H1 (cell line): ENCODE results near the gene NCOA5. TPM values are rescaled to one million over a fixed set of nuclear protein-coding genes. Genes with fewer than 3 reads are reported as not detected.

Experiments used
- CTCF ChIA-PET: fragments of 300-600 bp; sonication (Branson Sonifier 250); formaldehyde crosslinking; loops from one replicate; lab custom pipeline; 2021; ENCODE audit not compliant: partially characterized antibody; lab: Charles Lee
- POLR2A ChIA-PET: fragments of 300-600 bp; sonication (Branson Sonifier 250); formaldehyde crosslinking; loops from one replicate; lab custom pipeline; 2021; ENCODE audit warnings: inconsistent platforms; ENCODE audit not compliant: partially characterized antibody; lab: Charles Lee
- DNase-seq, 2 experiments: peaks; one replicate each; pipeline versions ENCODE4 v3.0.0 to v3.0.0-alpha.2; 2010 to 2022; ENCODE audit warnings: low spot score in 2 of 2, low read depth in 1 of 2, mixed read lengths in 1 of 2
- FAIRE-seq: peaks from 2 replicates; lab custom pipeline; 2011; peaks lifted over from hg19 to GRCh38; lab: Jason Lieb, UNC
- H2AFZ ChIP-seq: 2 replicates; pipeline ENCODE4 v1.8.1; 2012; ENCODE audit warnings: low read length, inconsistent platforms
- H2AK5ac ChIP-seq: 2 replicates; pipeline ENCODE4 v1.6.1; 2013; ENCODE audit warnings: low read depth, low read length
- H2BK120ac ChIP-seq: replicated peaks from 2 replicates; pipeline ENCODE3; 2013; ENCODE audit warnings: low read depth, low read length, inconsistent platforms
- H2BK12ac ChIP-seq: 2 replicates; pipeline ENCODE4 v1.6.1; 2013; ENCODE audit warnings: low read depth, low read length
- H2BK15ac ChIP-seq: 2 replicates; pipeline ENCODE4 v1.6.1; 2013; ENCODE audit warnings: low read length
- H2BK20ac ChIP-seq: 2 replicates; pipeline ENCODE4 v1.6.1; 2013; ENCODE audit warnings: low read length
- H2BK5ac ChIP-seq: 2 replicates; pipeline ENCODE4 v1.6.1; 2013; ENCODE audit warnings: low read depth, low read length
- H3K14ac ChIP-seq: 2 replicates; pipeline ENCODE4 v1.6.1; 2013; ENCODE audit warnings: inconsistent platforms; ENCODE audit not compliant: insufficient read length
- H3K18ac ChIP-seq: 2 replicates; pipeline ENCODE4 v1.6.1; 2013; ENCODE audit warnings: low read length; ENCODE audit errors: extremely low read depth
- H3K23ac ChIP-seq: 2 replicates; pipeline ENCODE4 v1.6.1; 2013; ENCODE audit warnings: inconsistent platforms; ENCODE audit not compliant: insufficient read length
- H3K23me2 ChIP-seq: 2 replicates; pipeline ENCODE4 v1.6.1; 2013; ENCODE audit warnings: low read depth, low read length
- H3K27ac ChIP-seq: 2 replicates; pipeline ENCODE4 v1.6.1; 2011; ENCODE audit warnings: low read depth, low read length, inconsistent platforms
- H3K27me3 ChIP-seq, 4 experiments: replicated peaks in 1 of 4; 1 replicate in 1 of 4; 2 replicates in 3 of 4; pipeline versions ENCODE4 v1.6.1 to v1.8.1; 2011 to 2013; ENCODE audit warnings: low read length in 3 of 4, mild to moderate bottlenecking in 3 of 4, inconsistent platforms in 2 of 4, mixed read lengths in 2 of 4, moderate library complexity in 1 of 4; ENCODE audit not compliant: control insufficient read depth in 3 of 4, insufficient read depth in 3 of 4; ENCODE audit errors: extremely low read depth in 1 of 4
- H3K36me3 ChIP-seq, 4 experiments: 2 replicates each; pipeline versions ENCODE4 v1.6.1 to v1.8.1; 2011 to 2013; ENCODE audit warnings: mild to moderate bottlenecking in 4 of 4, low read length in 3 of 4, moderate library complexity in 2 of 4, control low read depth in 1 of 4, inconsistent platforms in 1 of 4; ENCODE audit not compliant: insufficient read depth in 4 of 4, control insufficient read depth in 2 of 4
- H3K4ac ChIP-seq: replicated peaks from 2 replicates; pipeline ENCODE3; 2013; ENCODE audit warnings: low read length, low read depth, mixed read lengths, inconsistent platforms; ENCODE audit not compliant: insufficient read length
- H3K4me1 ChIP-seq, 4 experiments: replicated peaks in 1 of 4; 1 replicate in 1 of 4; 2 replicates in 3 of 4; pipeline versions ENCODE4 v1.6.1 to v1.8.1; 2011 to 2013; ENCODE audit warnings: low read length in 3 of 4, inconsistent platforms in 2 of 4, mixed read lengths in 1 of 4; ENCODE audit not compliant: insufficient read depth in 4 of 4, control insufficient read depth in 3 of 4
- H3K4me2 ChIP-seq, 2 experiments: 2 replicates each; pipeline versions ENCODE4 v1.6.1 to v1.8.1; 2011 to 2013; ENCODE audit warnings: low read depth in 2 of 2, low read length in 2 of 2, control low read depth in 1 of 2, inconsistent platforms in 1 of 2, mild to moderate bottlenecking in 1 of 2; ENCODE audit not compliant: insufficient read depth in 1 of 2
- H3K4me3 ChIP-seq, 4 experiments: fragments of 200-600, 300-600 bp in 1 of 4; sonication (generic), shearing (Covaris generic), sonication (Bioruptor Twin) in 1 of 4; 2 replicates each; pipeline versions ENCODE4 v1.5.1 to v1.8.1; 2011 to 2016; ENCODE audit warnings: low read length in 4 of 4, low read depth in 3 of 4, control low read depth in 2 of 4, inconsistent platforms in 2 of 4, mild to moderate bottlenecking in 2 of 4, mixed read lengths in 1 of 4, moderate library complexity in 1 of 4; ENCODE audit not compliant: insufficient read depth in 2 of 4; ENCODE audit errors: extremely low read depth in 1 of 4
- H3K56ac ChIP-seq: replicated peaks from 2 replicates; pipeline ENCODE3; 2013; ENCODE audit warnings: low read depth, mild to moderate bottlenecking, mixed read lengths, low read length, inconsistent platforms; ENCODE audit not compliant: insufficient read length
- H3K79me1 ChIP-seq: 2 replicates; pipeline ENCODE4 v1.6.1; 2013; ENCODE audit warnings: low read depth, low read length, control low read depth
- H3K79me2 ChIP-seq, 2 experiments: 2 replicates each; pipeline versions ENCODE4 v1.6.1 to v1.8.1; 2012 to 2013; ENCODE audit warnings: low read length in 2 of 2, mild to moderate bottlenecking in 2 of 2, inconsistent platforms in 1 of 2; ENCODE audit not compliant: insufficient read depth in 2 of 2, control insufficient read depth in 1 of 2
- H3K9ac ChIP-seq, 4 experiments: replicated peaks in 1 of 4; 1 replicate in 1 of 4; 2 replicates in 3 of 4; pipeline versions ENCODE4 v1.6.1 to v1.8.1; 2011 to 2013; ENCODE audit warnings: low read depth in 3 of 4, low read length in 3 of 4, control low read depth in 2 of 4, mild to moderate bottlenecking in 2 of 4, moderate library complexity in 2 of 4, inconsistent platforms in 1 of 4; ENCODE audit errors: extremely low read depth in 1 of 4
- H3K9me3 ChIP-seq, 2 experiments: 2 replicates each; pipeline versions ENCODE4 v1.6.1 to v1.8.1; 2012 to 2013; ENCODE audit warnings: mild to moderate bottlenecking in 2 of 2, moderate library complexity in 2 of 2, control low read depth in 1 of 2, inconsistent platforms in 1 of 2, low read depth in 1 of 2, low read length in 1 of 2, mixed read lengths in 1 of 2; ENCODE audit not compliant: insufficient read depth in 2 of 2
- H4K20me1 ChIP-seq, 2 experiments: replicated peaks in 1 of 2; 2 replicates each; pipeline versions ENCODE3 to v1.8.1; 2011 to 2013; ENCODE audit warnings: inconsistent platforms in 2 of 2, low read length in 2 of 2, mild to moderate bottlenecking in 1 of 2; ENCODE audit not compliant: insufficient read depth in 2 of 2, control insufficient read depth in 1 of 2
- H4K5ac ChIP-seq: 2 replicates; pipeline ENCODE4 v1.6.1; 2013; ENCODE audit warnings: low read length, low read depth, mixed read lengths, inconsistent platforms; ENCODE audit not compliant: insufficient read length
- H4K8ac ChIP-seq: 2 replicates; pipeline ENCODE4 v1.8.0; 2013; ENCODE audit warnings: mild to moderate bottlenecking, moderate library complexity, low read length, inconsistent platforms; ENCODE audit not compliant: insufficient read depth; ENCODE audit errors: extremely low read depth
- H4K91ac ChIP-seq: replicated peaks from 2 replicates; pipeline ENCODE3; 2013; ENCODE audit warnings: low read length, mixed read lengths, inconsistent platforms; ENCODE audit not compliant: insufficient read length
- BACH1 ChIP-seq: IDR thresholded peaks from 2 replicates; pipeline ENCODE4 v1.6.1; 2012; ENCODE audit warnings: low read length, improper control_type of control experiment
- E2F6 ChIP-seq: IDR thresholded peaks from 2 replicates; pipeline ENCODE4 v1.6.1; 2012; ENCODE audit warnings: inconsistent platforms
- EGR1 ChIP-seq: IDR thresholded peaks from 2 replicates; pipeline ENCODE4 v1.6.1; 2011; ENCODE audit warnings: low read depth, low read length, borderline replicate concordance
- HDAC6 ChIP-seq: IDR thresholded peaks from one replicate; pipeline ENCODE4 v1.7.1; 2012; ENCODE audit warnings: low read depth, mild to moderate bottlenecking, inconsistent platforms, low read length, moderate library complexity
- KDM4A ChIP-seq: IDR thresholded peaks from one replicate; pipeline ENCODE4 v1.7.1; 2012; ENCODE audit warnings: low read depth, mild to moderate bottlenecking, moderate library complexity, low read length, inconsistent platforms; ENCODE audit not compliant: severe bottlenecking
- PHF8 ChIP-seq: fragments of 200-600 bp; sonication (generic); conservative IDR thresholded peaks from 2 replicates; pipeline ENCODE4 v1.7.1; 2012; ENCODE audit warnings: low read depth, mild to moderate bottlenecking, inconsistent platforms, low read length, moderate library complexity
- RBBP5 ChIP-seq: IDR thresholded peaks from 2 replicates; pipeline ENCODE4 v1.7.1; 2012; ENCODE audit warnings: low read depth, mild to moderate bottlenecking, inconsistent platforms, low read length, moderate library complexity, borderline replicate concordance
- RFX5 ChIP-seq: IDR thresholded peaks from 2 replicates; pipeline ENCODE4 v1.6.1; 2011; ENCODE audit warnings: low read depth, low read length, improper control_type of control experiment, borderline replicate concordance
- RNF2 ChIP-seq: fragments of 200-900, 300-1000 bp; sonication (generic); IDR thresholded peaks from 2 replicates; pipeline ENCODE4 v1.7.1; 2016; ENCODE audit warnings: borderline replicate concordance, low read depth, mild to moderate bottlenecking, antibody characterized with exemption, low read length; ENCODE audit not compliant: poor library complexity, severe bottlenecking; ENCODE audit errors: missing control alignments
- RXRA ChIP-seq: IDR thresholded peaks from 2 replicates; pipeline ENCODE4 v1.6.1; 2011; ENCODE audit warnings: low read depth, mild to moderate bottlenecking, low read length, moderate library complexity; ENCODE audit not compliant: insufficient read depth
- SRF ChIP-seq: IDR thresholded peaks from 2 replicates; pipeline ENCODE4 v1.6.1; 2011; ENCODE audit warnings: mild to moderate bottlenecking, low read depth, low read length, moderate library complexity
- WGBS, 2 experiments: shearing (Covaris generic) in 1 of 2; methylation state at CpG; one replicate each; pipeline versions ENCODE4 v1.1.6 to v1.1.7; 2013 to 2015; ENCODE audit warnings: low lambda C conversion rate in 2 of 2, mixed read lengths in 2 of 2, inconsistent platforms in 1 of 2, low coverage in 1 of 2, missing lambda C conversion rate in 1 of 2; ENCODE audit not compliant: insufficient replicate concordance in 2 of 2, insufficient coverage in 1 of 2, insufficient read length in 1 of 2; ENCODE audit errors: extremely low coverage in 1 of 2, missing lambda C conversion rate in 1 of 2; 5-methylcytosine and 5-hydroxymethylcytosine counted together
- polyA plus RNA-seq, 7 experiments: library from polyadenylated mRNA; depleted of rRNA in 3 of 7; stranded (reverse) in 5 of 7; unstranded in 2 of 7; fragments of >200 nt in 5 of 7; fragments of 200-250 nt in 2 of 7; gene quantifications; 1 replicate in 5 of 7; 2 replicates in 1 of 7; 4 replicates in 1 of 7; pipeline versions ENCODE4 v1.2.1 to v1.2.3, GENCODE V29; 2011 to 2013; ENCODE audit warnings: missing spikeins in 2 of 7, mixed read lengths in 2 of 7
- total RNA-seq: library from RNA; stranded (reverse); fragmentation: NEBNext Ultra II Directional; extraction: Animal tissue kit (Norgen Biotek cat#: 25700); gene quantifications from 2 replicates; pipeline ENCODE4 v1.2.1, GENCODE V29; 2021
- TF ChIP-seq, protein P1 (sequence below): IDR thresholded peaks from 2 replicates; pipeline ENCODE4 v1.6.1; 2012; ENCODE audit warnings: inconsistent platforms

NCOA5 gene
- total and polyA plus RNA-seq, 2 of the 8 experiments (the other 6 are each of a cell fraction or from before 2014, with no cell fraction given): 20.4 to 29.0 TPM

DNA sequence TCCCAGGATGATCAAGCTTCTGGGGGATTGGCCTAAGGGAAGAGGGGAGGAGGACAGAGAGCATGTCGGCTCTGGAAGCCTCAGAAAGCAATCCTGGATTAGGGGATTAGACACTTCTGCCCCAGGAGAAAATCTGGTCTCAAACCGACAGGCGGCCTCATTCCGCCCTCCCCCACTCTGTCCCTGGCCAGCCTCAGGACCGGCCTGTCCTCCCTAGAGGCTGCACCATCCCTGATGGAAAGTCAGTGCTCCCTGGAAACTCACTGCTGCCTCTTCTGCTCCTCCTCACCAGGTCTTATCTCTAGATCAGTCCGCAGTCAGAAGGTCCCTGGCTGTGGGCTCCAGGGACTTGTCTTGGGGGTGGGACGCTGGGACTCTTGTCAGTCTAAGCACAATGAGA, 61.7 kb downstream of the NCOA5 start:
- Histone ChIP-seq H4K91ac (no peak overlapping the region), H3K79me2 (no peaks in the 10 kb centered on the region)
- TF ChIP-seq RFX5 (no peak), EGR1 (no peak), PHF8 (no peak), RXRA (no peak), SRF (no peak), RNF2 (no peak), E2F6 (no peak), BACH1 (no peak), HDAC6 (no peak), RBBP5 (no peak), KDM4A (no peak)
- TF ChIP-seq, protein P1, sequence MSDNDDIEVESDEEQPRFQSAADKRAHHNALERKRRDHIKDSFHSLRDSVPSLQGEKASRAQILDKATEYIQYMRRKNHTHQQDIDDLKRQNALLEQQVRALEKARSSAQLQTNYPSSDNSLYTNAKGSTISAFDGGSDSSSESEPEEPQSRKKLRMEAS: no peak

More for the DNA sequence above, 61.7 kb downstream of the NCOA5 start:
- Histone ChIP-seq H3K18ac (no peak overlapping the region), H3K9me3 (no peaks in the 10 kb centered on the region), H3K9ac (no peak overlapping the region), H3K23me2 (peaks cover 3% of the 10 kb centered on the region; the same call in 1 of the 2 replicates), H4K8ac (no peak overlapping the region), H2BK20ac (no peak overlapping the region), H2BK5ac (no peak overlapping the region), H3K27me3 (peaks cover 47 to 99% (median 69%) of the 10 kb centered on the region in 4 experiments), H3K14ac (no peak overlapping the region), H2BK120ac (no peak overlapping the region), H3K79me1 (no peaks in the 10 kb centered on the region), H3K36me3 (no peaks in the 10 kb centered on the region), H3K4ac (no peak overlapping the region), H3K27ac (no peak overlapping the region), H4K20me1 (peaks cover 3 to 21% of the 10 kb centered on the region in 2 experiments), H2AK5ac (no peak overlapping the region), H3K56ac (no peak overlapping the region), H4K5ac (no peak overlapping the region), H3K4me2 (no peak overlapping the region), H2BK12ac (no peak overlapping the region), H2BK15ac (no peak overlapping the region), H3K4me3 (no peak overlapping the region), H3K4me1 (peaks cover 0 to 11% (median 7%) of the 10 kb centered on the region in 4 experiments; a peak in 6 of 7 replicates), H2AFZ (no peak overlapping the region), H3K23ac (no peak overlapping the region)
- FAIRE-seq (no peak), DNase-seq (no peak)
- CTCF ChIA-PET: interaction anchor here (0.6 to 8.5 kb wide), 6 partner anchors 13 to 321 kb away, joined by 3 to 60 read pairs (median 5); no protein-coding TSS in a partner anchor
- POLR2A ChIA-PET: interaction anchor here (0.9 to 1.2 kb wide), 3 partner anchors 10 to 60 kb away, joined by 3 read pairs; no protein-coding TSS in a partner anchor
- WGBS, 2 experiments: 83% methylated on average over 7 of the region's 7 CpGs; no CpG with 5 or more reads in 1 of the 2 experiments
